HepG2 (cell line): ENCODE results near the gene LASP1. TPM values are rescaled to one million over a fixed set of nuclear protein-coding genes. Genes with fewer than 3 reads are reported as not detected.

Experiments used
- AGO1 ChIP-seq: fragments of 200-400 bp; formaldehyde crosslinking; IDR thresholded peaks from 2 replicates; pipeline ENCODE4 v1.6.1; 2017; ENCODE audit warnings: mild to moderate bottlenecking, low read depth, low read length, moderate library complexity; ENCODE audit not compliant: poor library complexity, severe bottlenecking
- BRCA1 ChIP-seq: sonication (generic); formaldehyde crosslinking; IDR thresholded peaks from 2 replicates; pipeline ENCODE4 v1.4.0; 2020; ENCODE audit warnings: missing genetic modification reagents
- MNT ChIP-seq: fragments of 450-650 bp; IDR thresholded peaks from 2 replicates; pipeline ENCODE4 v1.6.1; 2016
- PBX2 ChIP-seq: IDR thresholded peaks from 2 replicates; pipeline ENCODE4 v1.6.1; 2016; ENCODE audit warnings: control low read depth
- PHF5A ChIP-seq: IDR thresholded peaks from one replicate; pipeline ENCODE4 v1.6.1; 2018; ENCODE audit warnings: low read depth, missing genetic modification reagents; ENCODE audit not compliant: unreplicated experiment
- ZNF143 ChIP-seq: sonication (generic); formaldehyde crosslinking; IDR thresholded peaks from 2 replicates; pipeline ENCODE4 v1.4.0; 2020; ENCODE audit warnings: missing genetic modification reagents
- ZNF318 ChIP-seq: sonication (generic); formaldehyde crosslinking; IDR thresholded peaks from 2 replicates; pipeline ENCODE4 v1.4.0; 2020; ENCODE audit warnings: mild to moderate bottlenecking, missing genetic modification reagents
- ZNF687 ChIP-seq: sonication (generic); formaldehyde crosslinking; IDR thresholded peaks from 2 replicates; pipeline ENCODE4 v1.5.1; 2020; ENCODE audit warnings: mild to moderate bottlenecking, missing genetic modification reagents, moderate library complexity
- ZNF790 ChIP-seq: sonication (generic); formaldehyde crosslinking; IDR thresholded peaks from 2 replicates; pipeline ENCODE4 v1.8.0; 2022; ENCODE audit warnings: missing genetic modification reagents, mild to moderate bottlenecking, borderline replicate concordance
- polyA plus RNA-seq, 8 experiments: library from polyadenylated mRNA; depleted of rRNA in 3 of 8; stranded (reverse) in 7 of 8; unstranded in 1 of 8; fragments of >200 nt; fragmentation: Illumina TruSeq in 4 of 8; extraction: Trizol in 4 of 8; gene quantifications; 2 replicates each; pipeline versions ENCODE4 v1.2.1 to v1.2.3, GENCODE V29; 2011 to 2016; ENCODE audit warnings: low read depth in 4 of 8, missing spikeins in 1 of 8, mixed read lengths in 1 of 8; ENCODE audit not compliant: insufficient read depth in 1 of 8
- total RNA-seq, 5 experiments: library from RNA; depleted of rRNA; stranded (reverse); fragments of >200 nt; fragmentation: Illumina TruSeq; extraction: Trizol; gene quantifications; 2 replicates each; pipeline ENCODE4 v1.2.3, GENCODE V29; 2016; ENCODE audit warnings: low read depth in 1 of 5

Gene LASP1
- total and polyA plus RNA-seq, 2 of the 13 experiments (the other 11 are each of a cell fraction or from before 2014, with no cell fraction given) = 70.1 to 97.0 TPM

- TF ChIP-seq BRCA1 (CRISPR knock-in tag) = peak; percentile 94
- TF ChIP-seq ZNF143 (CRISPR knock-in tag) = peak; percentile 90
- no peak for TF ChIP-seq PBX2
- TF ChIP-seq ZNF318 = peak; percentile 98; the same call in 1 of the 2 replicates
- no peak for TF ChIP-seq AGO1
- TF ChIP-seq MNT = peak; percentile 87
- peak; percentile 97 for TF ChIP-seq ZNF687
- no peak; the same call in 1 of the 2 replicates for TF ChIP-seq ZNF790 (CRISPR knock-in tag)
- TF ChIP-seq PHF5A (CRISPR knock-in tag) = peak; percentile 57
These were observed 16.3 kb upstream of the LASP1 start, which contains the start of gene RPL23 (continued) for GRCh38 chr17:38853292-38854219.
